Activated CD8-positive, alpha-beta memory T cell treated with anti-CD3 and anti-CD28 coated beads, Interleukin-2, amount 10 ng/mL, durations not matched to agents 7 days and 5 days (primary cell): Measurements from ENCODE around the gene FAM120C. TPM values are rescaled to one million over a fixed set of nuclear protein-coding genes. Genes with fewer than 3 reads are reported as not detected.

ENCODE experiments used
- ATAC-seq: fragments of 150-1000 bp; cut with Tn5 transposase; one replicate; pipeline ENCODE4 v1.10.0; 2021; ENCODE audit warnings: moderate library complexity
- CTCF ChIA-PET: fragments of 350-600 bp; sonication (Branson Sonifier 250); formaldehyde crosslinking; loops from one replicate; lab custom pipeline; 2021; ENCODE audit warnings: antibody characterized with exemption; lab: Charles Lee
- DNase-seq: peaks from one replicate; pipeline ENCODE4 v3.0.0-alpha.2; 2020
- H3K27ac Mint-ChIP-seq: one replicate; pipeline ENCODE4 v1.8.0; 2021; ENCODE audit warnings: mild to moderate bottlenecking, mixed read lengths
- H3K27me3 Mint-ChIP-seq: one replicate; pipeline ENCODE4 v1.8.0; 2021; ENCODE audit warnings: mixed read lengths
- H3K36me3 Mint-ChIP-seq: one replicate; pipeline ENCODE4 v1.8.0; 2021; ENCODE audit warnings: mild to moderate bottlenecking, mixed read lengths
- H3K4me1 Mint-ChIP-seq: one replicate; pipeline ENCODE4 v1.8.0; 2021; ENCODE audit warnings: mixed read lengths
- H3K4me3 Mint-ChIP-seq: one replicate; pipeline ENCODE4 v1.8.0; 2021; ENCODE audit warnings: mild to moderate bottlenecking, moderate library complexity, mixed read lengths
- H3K9me3 Mint-ChIP-seq: one replicate; pipeline ENCODE4 v1.8.0; 2022; ENCODE audit warnings: low read depth, mixed read lengths
- total RNA-seq, 2 experiments: library from RNA; stranded (reverse); gene quantifications; one replicate each; pipeline ENCODE4 v1.2.3, GENCODE V29; 2021

Gene FAM120C
- total RNA-seq, 2 experiments from 2014 or later: 10.5 to 12.8 TPM

DNA sequence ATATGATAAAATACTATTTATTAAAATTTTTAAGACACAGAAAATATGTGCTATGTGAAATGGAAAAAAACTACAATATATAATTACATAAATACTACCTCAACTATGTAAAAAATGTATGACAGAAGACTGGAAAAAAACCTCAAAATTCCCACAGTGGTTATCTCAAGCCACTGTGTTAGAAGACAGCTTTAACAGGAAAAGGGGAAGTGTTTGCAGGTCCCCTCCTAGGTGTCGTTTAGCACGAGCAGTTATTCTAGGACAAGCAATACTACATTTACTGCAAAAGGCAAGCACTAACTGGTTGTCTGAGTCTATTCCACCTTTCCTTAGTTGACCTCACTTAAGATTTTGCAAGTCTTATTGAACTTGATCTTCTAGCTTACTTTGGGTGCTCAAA is 93.9 kb downstream of the FAM120C start:
- Mint-ChIP-seq H3K36me3 (peaks cover 2% of the 10 kb centered on the region), H3K4me1 (no peaks in the 10 kb centered on the region), H3K9me3 (no peaks in the 10 kb centered on the region), H3K27me3 (no peaks in the 10 kb centered on the region), H3K4me3 (no peak overlapping the region), H3K27ac (no peak overlapping the region)
- DNase-seq (no peak), ATAC-seq (no peak)
- CTCF ChIA-PET: no interaction called here

DNA sequence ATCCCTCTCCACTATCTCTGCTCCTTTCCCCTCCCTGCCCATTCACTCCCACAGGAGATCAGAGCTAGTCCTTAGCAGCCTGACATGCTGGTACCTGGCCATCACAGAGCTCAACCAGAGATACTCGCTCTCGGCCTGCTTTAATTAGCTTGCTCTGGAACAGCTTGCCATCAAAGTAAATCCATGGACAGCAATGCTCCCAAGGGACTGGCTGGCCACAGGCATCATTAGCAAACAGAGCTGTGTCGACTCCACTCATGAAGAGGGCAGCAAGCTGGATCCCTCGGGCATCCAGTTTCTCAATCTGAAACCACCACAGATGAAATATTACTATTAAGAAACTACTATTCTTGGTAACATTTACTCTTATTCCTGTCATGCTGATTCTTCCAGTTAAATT is 95.4 kb downstream of the FAM120C start:
- Mint-ChIP-seq H3K36me3 (peaks cover 2% of the 10 kb centered on the region), H3K9me3 (no peaks in the 10 kb centered on the region), H3K4me1 (no peaks in the 10 kb centered on the region), H3K27ac (no peak overlapping the region), H3K4me3 (no peak overlapping the region), H3K27me3 (no peaks in the 10 kb centered on the region)
- no peak for ATAC-seq
- no peak for DNase-seq
- CTCF ChIA-PET: interaction anchor here (1.3 kb wide), 1 partner anchor 45 kb away, joined by 3 read pairs; no protein-coding TSS in a partner anchor

DNA sequence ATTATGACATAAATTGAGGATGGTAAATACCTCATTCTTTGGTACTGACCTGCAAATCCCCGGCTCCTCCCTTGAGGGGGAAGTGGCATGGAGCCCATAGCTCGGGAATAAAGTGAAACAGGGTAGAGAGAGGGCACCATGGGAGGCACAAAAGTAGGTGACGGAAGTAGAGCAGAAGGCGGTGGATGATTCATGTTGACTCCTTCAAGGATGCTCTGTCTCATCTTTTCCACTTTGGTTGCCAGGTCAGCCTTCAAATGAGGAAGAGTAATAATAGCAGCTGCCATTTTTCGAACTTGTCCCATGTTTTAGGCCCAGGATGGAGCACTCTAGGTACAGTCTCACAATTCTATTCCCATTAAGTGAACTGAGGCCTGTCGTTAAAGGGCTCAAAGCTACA is 97.4 kb downstream of the FAM120C start:
- H3K9me3 Mint-ChIP-seq: no peaks in the 10 kb centered on the region
- ATAC-seq: no peak
- H3K4me1 Mint-ChIP-seq: no peaks in the 10 kb centered on the region
- no peak overlapping the region for H3K4me3 Mint-ChIP-seq
- no peak overlapping the region for H3K27ac Mint-ChIP-seq
- CTCF ChIA-PET: no interaction called here
- H3K27me3 Mint-ChIP-seq: no peaks in the 10 kb centered on the region
- no peak for DNase-seq
- H3K36me3 Mint-ChIP-seq: peaks cover 2% of the 10 kb centered on the region

DNA sequence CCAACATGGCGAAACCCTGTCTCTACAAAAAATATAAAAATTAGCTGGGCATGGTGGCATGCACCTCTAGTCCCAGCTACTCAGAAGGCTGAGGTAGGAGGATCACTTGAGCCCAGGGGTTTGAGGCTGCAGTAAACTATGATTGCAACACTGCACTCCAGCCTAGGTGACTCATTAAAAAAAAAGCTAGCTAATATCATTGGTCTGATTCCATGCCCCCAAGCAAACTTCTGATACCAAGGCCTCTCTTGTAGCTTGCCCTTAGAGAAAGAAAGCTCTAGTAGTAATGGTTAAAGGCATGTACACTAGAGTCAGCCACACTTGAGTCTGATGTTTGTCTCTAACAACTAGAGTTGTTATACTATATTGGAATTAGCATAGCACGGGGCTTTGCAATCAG is 106.2 kb downstream of the FAM120C start:
- ATAC-seq (no peak), DNase-seq (no peak)
- no peak overlapping the region for H3K4me3 Mint-ChIP-seq
- no peaks in the 10 kb centered on the region for H3K4me1 Mint-ChIP-seq
- no peaks in the 10 kb centered on the region for H3K27me3 Mint-ChIP-seq
- no peaks in the 10 kb centered on the region for H3K9me3 Mint-ChIP-seq
- H3K36me3 Mint-ChIP-seq: no peaks in the 10 kb centered on the region
- CTCF ChIA-PET: no interaction called here
- no peak overlapping the region for H3K27ac Mint-ChIP-seq

DNA sequence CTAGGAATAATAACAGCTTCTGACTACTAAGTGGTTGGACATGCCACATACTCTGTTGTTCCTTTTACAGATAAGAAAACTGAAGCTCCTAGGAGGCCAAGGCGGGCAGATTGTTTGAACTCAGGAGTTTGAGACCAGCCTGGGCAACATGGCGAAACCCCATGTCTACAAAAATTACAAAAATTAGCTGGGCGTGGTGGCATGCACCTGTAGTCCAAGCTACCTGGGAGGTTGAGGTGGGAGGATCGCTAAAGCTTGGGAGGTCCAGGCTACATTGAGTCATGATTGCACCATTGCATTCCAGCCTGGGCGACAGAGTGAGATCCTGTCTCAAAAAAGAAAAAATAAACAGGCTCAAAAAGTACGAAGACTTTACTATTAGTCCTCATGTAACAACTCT is 108.2 kb downstream of the FAM120C start:
- CTCF ChIA-PET: no interaction called here
- no peaks in the 10 kb centered on the region for H3K36me3 Mint-ChIP-seq
- H3K9me3 Mint-ChIP-seq: no peaks in the 10 kb centered on the region
- H3K27me3 Mint-ChIP-seq: no peaks in the 10 kb centered on the region
- DNase-seq: no peak
- H3K4me3 Mint-ChIP-seq: no peak overlapping the region
- H3K27ac Mint-ChIP-seq: no peak overlapping the region
- no peak for ATAC-seq
- no peaks in the 10 kb centered on the region for H3K4me1 Mint-ChIP-seq

DNA sequence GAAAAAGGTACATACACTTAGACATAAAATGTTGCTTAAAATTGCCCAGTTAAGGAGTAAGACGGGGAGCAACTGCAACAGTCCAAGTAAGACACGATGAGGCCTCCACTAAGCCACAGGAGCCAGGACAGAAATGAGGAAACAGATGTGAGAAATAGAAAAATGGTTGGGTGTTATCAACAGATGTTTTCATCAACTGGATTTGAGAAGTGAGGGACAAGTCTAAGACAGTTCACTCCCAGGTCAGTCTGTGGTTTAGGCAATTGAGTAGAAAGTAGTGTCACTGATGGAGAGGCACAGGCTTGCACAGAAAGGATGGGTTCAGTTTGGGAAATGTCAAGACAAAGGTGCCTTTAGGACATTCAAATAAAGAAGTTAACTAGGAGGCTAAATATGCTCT is 115.3 kb downstream of the FAM120C start:
- DNase-seq (no peak), ATAC-seq (no peak)
- Mint-ChIP-seq H3K27ac (no peak overlapping the region), H3K4me1 (no peaks in the 10 kb centered on the region), H3K27me3 (no peaks in the 10 kb centered on the region), H3K36me3 (no peaks in the 10 kb centered on the region), H3K4me3 (no peak overlapping the region), H3K9me3 (no peaks in the 10 kb centered on the region)
- CTCF ChIA-PET: no interaction called here

DNA sequence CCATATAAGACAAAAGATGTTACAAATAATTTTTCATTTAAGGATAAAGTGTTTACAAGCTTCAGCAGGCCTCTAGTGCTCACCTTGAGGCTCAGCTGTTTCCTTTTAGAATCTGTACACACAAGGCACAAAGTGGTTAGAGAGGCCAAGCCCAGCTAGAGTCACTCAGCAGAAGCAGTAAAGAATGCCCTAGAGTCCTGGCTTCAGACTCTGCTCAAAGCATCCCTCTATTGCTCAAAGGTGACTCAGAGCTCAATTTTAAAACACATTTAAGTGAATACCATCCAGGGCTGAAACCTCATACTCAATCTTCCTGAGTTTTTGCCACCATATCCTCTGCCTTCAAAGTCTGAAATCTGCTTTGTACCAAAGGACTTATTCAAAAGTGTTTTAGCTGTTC is 116.2 kb downstream of the FAM120C start:
- H3K27ac Mint-ChIP-seq: no peak overlapping the region
- CTCF ChIA-PET: no interaction called here
- no peaks in the 10 kb centered on the region for H3K4me1 Mint-ChIP-seq
- H3K27me3 Mint-ChIP-seq: no peaks in the 10 kb centered on the region
- no peaks in the 10 kb centered on the region for H3K9me3 Mint-ChIP-seq
- no peak overlapping the region for H3K4me3 Mint-ChIP-seq
- DNase-seq (no peak), ATAC-seq (no peak)
- H3K36me3 Mint-ChIP-seq: no peaks in the 10 kb centered on the region

DNA sequence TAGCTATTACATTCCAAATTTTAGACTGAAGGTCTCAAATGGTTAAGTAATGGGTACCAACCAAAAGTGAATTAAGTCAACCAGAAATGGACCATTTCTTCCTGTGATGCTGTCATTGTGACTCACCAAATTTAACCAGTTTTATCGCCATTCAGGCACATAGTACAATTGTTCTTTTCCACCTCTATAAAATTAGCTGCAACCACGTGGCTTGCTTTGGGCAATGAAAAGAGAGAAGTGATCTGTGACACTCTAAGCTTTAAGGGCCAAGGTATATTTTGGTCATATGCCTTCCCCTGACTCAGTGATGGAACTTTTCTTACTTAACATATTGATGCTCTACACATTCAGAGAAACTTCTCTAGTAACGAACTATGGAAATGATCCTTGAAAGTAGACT is 118.5 kb downstream of the FAM120C start:
- CTCF ChIA-PET: no interaction called here
- no peak for DNase-seq

DNA sequence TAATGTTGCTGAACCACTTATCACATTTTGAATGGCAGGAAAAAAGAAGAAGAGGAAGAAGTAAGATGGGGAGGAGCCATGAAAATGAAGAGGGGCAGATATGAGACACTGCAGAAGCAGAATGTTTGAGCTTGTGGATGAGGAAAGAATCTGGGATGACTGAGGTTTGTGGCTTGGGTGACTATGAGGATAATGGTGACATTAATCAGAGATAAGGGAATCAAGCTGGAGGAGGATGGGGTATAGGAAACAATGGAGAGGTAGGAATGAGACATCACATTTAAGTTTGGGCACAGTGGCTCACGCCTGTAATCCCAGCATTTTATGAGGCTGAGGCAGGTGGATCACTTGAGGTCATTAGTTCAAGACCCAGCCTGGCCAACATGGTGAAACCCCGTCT is 119.7 kb downstream of the FAM120C start:
- H3K36me3 Mint-ChIP-seq: no peaks in the 10 kb centered on the region
- DNase-seq: no peak
- CTCF ChIA-PET: no interaction called here
- H3K27me3 Mint-ChIP-seq: no peaks in the 10 kb centered on the region
- H3K9me3 Mint-ChIP-seq: no peaks in the 10 kb centered on the region
- H3K27ac Mint-ChIP-seq: no peak overlapping the region
- no peak for ATAC-seq
- H3K4me1 Mint-ChIP-seq: no peaks in the 10 kb centered on the region
- no peak overlapping the region for H3K4me3 Mint-ChIP-seq

More for the DNA sequence above, 118.5 kb downstream of the FAM120C start:
- Mint-ChIP-seq H3K9me3 (no peaks in the 10 kb centered on the region), H3K27me3 (no peaks in the 10 kb centered on the region), H3K4me3 (no peak overlapping the region), H3K4me1 (no peaks in the 10 kb centered on the region), H3K36me3 (no peaks in the 10 kb centered on the region), H3K27ac (no peak overlapping the region)
- no peak for ATAC-seq

DNA sequence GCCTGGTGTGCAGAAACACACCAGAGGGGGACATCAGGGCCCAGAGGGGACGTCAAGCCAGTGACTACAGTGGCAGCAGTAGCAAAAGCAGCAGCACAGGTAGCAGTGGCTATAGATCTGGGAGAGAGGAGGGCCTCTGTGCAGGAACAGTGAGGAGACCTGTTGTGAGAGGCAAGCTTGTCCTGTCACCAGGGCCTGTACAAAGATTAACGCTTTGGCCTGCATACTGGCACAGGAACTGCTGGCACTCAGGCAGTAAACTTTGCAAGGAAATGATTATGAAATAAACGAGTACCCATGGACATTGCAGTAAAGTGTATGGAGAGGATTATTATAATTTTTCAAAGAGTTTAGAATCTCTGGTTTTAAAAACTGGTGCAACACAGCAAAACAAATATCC is 133.3 kb downstream of the FAM120C start:
- H3K36me3 Mint-ChIP-seq: no peaks in the 10 kb centered on the region
- no peak for DNase-seq
- H3K4me3 Mint-ChIP-seq: no peak overlapping the region
- H3K27me3 Mint-ChIP-seq: no peaks in the 10 kb centered on the region
- no peaks in the 10 kb centered on the region for H3K9me3 Mint-ChIP-seq
- H3K27ac Mint-ChIP-seq: no peak overlapping the region
- CTCF ChIA-PET: no interaction called here
- peaks cover 5% of the 10 kb centered on the region for H3K4me1 Mint-ChIP-seq
- no peak for ATAC-seq

DNA sequence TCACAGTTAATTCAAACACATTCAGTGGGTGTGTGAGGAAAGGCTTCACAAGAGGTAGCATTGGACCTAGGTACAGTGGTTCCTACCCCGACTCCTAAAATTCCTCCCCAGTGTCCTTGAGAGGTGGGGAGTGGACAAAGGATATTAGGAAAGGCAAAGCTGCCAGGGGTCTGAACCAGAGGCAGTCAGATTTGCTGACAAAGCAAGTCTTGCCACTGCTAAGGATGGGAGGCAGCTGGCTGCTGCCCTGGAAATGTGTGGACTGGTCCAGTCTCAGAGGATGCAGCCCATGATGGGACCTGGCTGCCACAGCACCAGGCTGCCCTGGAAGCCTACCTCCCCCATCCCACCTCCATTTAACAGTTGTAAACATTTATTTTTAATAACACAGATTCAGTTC is 134.6 kb downstream of the FAM120C start:
- CTCF ChIA-PET: no interaction called here
- Mint-ChIP-seq H3K36me3 (no peaks in the 10 kb centered on the region), H3K27ac (no peak overlapping the region), H3K4me3 (no peak overlapping the region), H3K27me3 (no peaks in the 10 kb centered on the region), H3K4me1 (peaks cover 5% of the 10 kb centered on the region), H3K9me3 (no peaks in the 10 kb centered on the region)
- no peak for DNase-seq
- no peak for ATAC-seq

DNA sequence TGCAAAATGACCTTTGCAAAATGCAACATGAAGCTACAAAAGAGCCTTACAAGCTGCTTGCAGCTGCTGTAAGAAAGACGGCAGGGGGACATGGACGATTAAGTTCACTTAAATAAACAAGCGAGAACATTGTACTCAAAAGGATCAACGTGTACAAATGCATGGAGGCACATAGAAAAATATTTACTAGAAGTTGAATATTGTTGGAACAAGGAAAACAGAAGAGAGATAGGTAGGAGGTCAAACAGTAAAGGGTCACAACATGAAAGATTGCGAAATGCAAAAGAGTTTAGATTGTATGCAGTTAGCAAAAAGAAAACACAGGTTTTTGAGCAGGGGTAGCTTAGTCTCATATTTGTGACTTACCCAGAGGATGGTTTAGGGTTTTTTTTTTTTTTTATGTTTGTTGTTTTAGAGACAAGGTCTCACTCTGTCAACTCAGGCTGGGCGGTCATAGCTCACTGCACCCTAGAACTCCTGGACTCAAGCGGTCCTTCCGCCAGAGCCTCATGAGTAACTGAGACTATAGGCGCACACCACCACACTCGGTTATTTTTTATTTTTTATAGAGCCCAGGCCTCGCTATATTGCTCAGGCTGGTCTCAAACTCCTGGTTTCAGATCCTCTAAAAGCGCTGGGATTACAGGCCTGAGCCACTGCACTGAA is 137.4 kb downstream of the FAM120C start:
- Mint-ChIP-seq H3K36me3 (peaks cover 6% of the 10 kb centered on the region), H3K27ac (peak overlapping the region; percentile 95), H3K4me3 (peak overlapping the region; percentile 96), H3K4me1 (peaks cover 15% of the 10 kb centered on the region), H3K9me3 (no peaks in the 10 kb centered on the region), H3K27me3 (no peaks in the 10 kb centered on the region)
- CTCF ChIA-PET: no interaction called here
- DNase-seq (no peak), ATAC-seq (no peak)

DNA sequence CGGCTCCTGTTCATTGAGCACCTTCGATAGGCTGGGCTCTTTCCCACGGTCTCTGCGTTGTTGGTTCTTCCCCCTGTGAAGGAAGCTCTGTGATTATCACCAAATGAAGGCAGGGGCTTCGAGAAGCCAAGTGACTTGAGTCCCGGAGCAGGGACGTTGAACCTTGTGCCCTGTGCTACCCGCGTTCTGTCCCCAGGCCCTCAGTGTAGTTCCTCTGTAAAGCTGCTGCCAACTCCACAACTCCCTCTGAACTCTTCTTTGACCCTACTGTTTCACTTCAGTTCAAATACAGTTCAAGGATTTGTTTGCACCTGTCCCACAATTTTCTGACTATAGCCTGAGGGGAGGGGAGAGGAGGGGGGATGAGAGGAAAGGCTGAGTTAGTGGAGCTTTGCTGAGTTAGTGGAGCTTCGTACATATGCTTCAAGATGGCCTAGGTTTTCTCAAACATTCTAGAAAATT is 138.1 kb downstream of the FAM120C start:
- CTCF ChIA-PET: interaction anchor here (1.2 kb wide), 1 partner anchor 955 kb away, joined by 3 read pairs; the partner anchor contains the start of gene APEX2
- H3K9me3 Mint-ChIP-seq: no peaks in the 10 kb centered on the region
- peak overlapping the region; percentile 95 for H3K27ac Mint-ChIP-seq
- DNase-seq: no peak
- ATAC-seq: no peak
- peak overlapping the region; percentile 96 for H3K4me3 Mint-ChIP-seq
- peaks cover 10% of the 10 kb centered on the region for H3K36me3 Mint-ChIP-seq
- H3K27me3 Mint-ChIP-seq: no peaks in the 10 kb centered on the region
- peaks cover 18% of the 10 kb centered on the region for H3K4me1 Mint-ChIP-seq

DNA sequence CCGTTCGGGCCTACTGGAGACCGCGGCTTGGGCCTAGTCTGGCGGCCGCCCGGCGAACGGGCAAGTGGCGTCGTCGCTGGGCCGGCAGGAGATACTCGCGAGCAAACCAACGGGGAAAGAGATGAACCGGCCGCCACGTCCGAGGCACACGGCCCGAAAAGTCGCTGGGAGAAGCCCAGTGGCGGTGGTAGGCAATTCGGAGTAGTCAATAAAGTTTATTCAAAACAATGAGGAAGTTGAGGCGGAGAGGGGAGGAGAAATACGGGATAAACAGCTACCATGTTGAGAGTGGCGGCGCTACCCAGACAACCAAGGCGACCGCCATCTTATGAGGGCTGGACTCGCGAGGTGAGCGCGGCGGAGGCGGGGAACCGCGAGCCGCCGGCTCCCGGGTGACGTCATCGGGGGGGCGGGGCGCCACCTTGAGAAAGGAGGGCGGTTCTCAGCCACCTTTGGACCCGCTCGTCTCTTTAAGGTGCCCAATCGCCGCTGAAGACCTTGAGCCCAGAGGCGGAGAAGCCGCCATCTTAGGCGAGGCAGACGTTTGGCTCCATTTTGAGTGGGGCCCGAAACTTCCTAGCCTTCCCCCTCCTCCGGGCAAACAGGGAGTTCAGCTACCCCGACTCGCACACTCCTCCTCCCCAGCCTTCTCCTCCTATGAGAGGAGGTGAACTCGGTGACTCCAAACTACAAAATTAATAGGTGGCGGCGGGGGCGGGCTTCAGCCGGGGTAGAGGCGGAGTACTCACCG is 138.8 kb downstream of the FAM120C start, which contains the start of gene PHF8:
Gene PHF8, minus strand, starts transcription at position 348 of the 751 bp plus-strand sequence. CDS start 1,745 bp downstream, outside the sequence.
- peak within 1 kb of the TSS; percentile 96 for H3K4me3 Mint-ChIP-seq
- no peaks in the 10 kb centered on the region for H3K27me3 Mint-ChIP-seq
- peak; percentile 95 for DNase-seq
- H3K27ac Mint-ChIP-seq: peak within 1 kb of the TSS; percentile 95
- peak; percentile 89 for ATAC-seq
- no peaks in the 10 kb centered on the region for H3K9me3 Mint-ChIP-seq
- peaks cover 10% of the 10 kb centered on the region for H3K36me3 Mint-ChIP-seq
- H3K4me1 Mint-ChIP-seq: peaks cover 18% of the 10 kb centered on the region
- CTCF ChIA-PET: interaction anchor here (1.2 kb wide), 1 partner anchor 956 kb away, joined by 3 read pairs; the partner anchor contains the start of gene APEX2
